Ishikawa (cell line): ENCODE data around the gene CUBN.

Experiments used
- CEBPB ChIP-seq: IDR thresholded peaks from 2 replicates; pipeline ENCODE4 v1.6.1; 2012
- CREB1 ChIP-seq: IDR thresholded peaks from 2 replicates; pipeline ENCODE4 v1.6.1; 2012; ENCODE audit warnings: low read depth
- EGR1 ChIP-seq: IDR thresholded peaks from 2 replicates; pipeline ENCODE4 v1.6.1; 2012
- EP300 ChIP-seq: IDR thresholded peaks from 2 replicates; pipeline ENCODE4 v1.6.1; 2012; ENCODE audit warnings: borderline replicate concordance
- FOXM1 ChIP-seq: IDR thresholded peaks from 2 replicates; pipeline ENCODE4 v1.6.1; 2012; ENCODE audit warnings: low read depth, borderline replicate concordance
- NFIC ChIP-seq: IDR thresholded peaks from 2 replicates; pipeline ENCODE4 v1.6.1; 2012
- RAD21 ChIP-seq: IDR thresholded peaks from 2 replicates; pipeline ENCODE4 v1.6.1; 2012; ENCODE audit warnings: low read depth
- TAF1 ChIP-seq: IDR thresholded peaks from 2 replicates; pipeline ENCODE4 v1.6.1; 2012; ENCODE audit warnings: low read depth, mild to moderate bottlenecking
- TCF12 ChIP-seq: IDR thresholded peaks from 2 replicates; pipeline ENCODE4 v1.6.1; 2012; ENCODE audit warnings: low read depth
- TEAD4 ChIP-seq: IDR thresholded peaks from 2 replicates; pipeline ENCODE4 v1.6.1; 2012
- YY1 ChIP-seq: IDR thresholded peaks from 2 replicates; pipeline ENCODE4 v1.6.1; 2012; ENCODE audit warnings: low read depth
- ZBTB7A ChIP-seq: IDR thresholded peaks from 2 replicates; pipeline ENCODE4 v1.6.1; 2012; ENCODE audit warnings: low read depth
- TF ChIP-seq, protein P1 (sequence below): IDR thresholded peaks from 2 replicates; pipeline ENCODE4 v1.6.1; 2012
- TF ChIP-seq, protein P2 (sequence below): IDR thresholded peaks from 2 replicates; pipeline ENCODE4 v1.6.1; 2012; ENCODE audit warnings: low read depth, mild to moderate bottlenecking
- TF ChIP-seq, protein P3 (sequence below): IDR thresholded peaks from 2 replicates; pipeline ENCODE4 v1.6.1; 2012

CUBN gene

DNA sequence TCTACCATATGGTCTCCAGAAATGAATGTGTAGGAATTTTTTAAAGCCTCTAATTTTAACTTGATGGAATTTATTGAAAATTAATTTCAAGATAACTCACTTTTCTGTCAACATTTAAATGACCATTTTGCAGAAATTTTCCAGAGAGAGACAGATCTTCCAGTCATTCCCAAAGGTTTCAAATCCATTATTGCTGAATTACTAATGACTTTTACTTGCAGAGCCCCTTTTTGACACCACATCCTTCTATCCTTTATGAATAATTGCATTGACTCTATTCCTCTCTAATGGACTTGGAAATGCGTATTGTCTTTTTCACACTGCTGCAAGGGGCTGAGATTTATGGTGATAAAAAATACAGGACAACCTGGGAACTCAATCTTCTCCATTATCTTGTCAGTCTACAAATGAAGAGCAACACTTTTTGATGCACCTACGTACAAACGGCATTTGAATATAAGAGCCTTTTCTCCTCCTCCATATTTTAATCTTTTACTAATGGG lies 42.7 kb downstream of the CUBN start:
- TF ChIP-seq FOXM1, result no peak
- TF ChIP-seq EGR1, result no peak
- no peak for TF ChIP-seq CEBPB
- no peak for TF ChIP-seq TEAD4
- TF ChIP-seq TCF12, result no peak
- TF ChIP-seq RAD21, result no peak
- TF ChIP-seq EP300, result no peak
- TF ChIP-seq, protein P1, sequence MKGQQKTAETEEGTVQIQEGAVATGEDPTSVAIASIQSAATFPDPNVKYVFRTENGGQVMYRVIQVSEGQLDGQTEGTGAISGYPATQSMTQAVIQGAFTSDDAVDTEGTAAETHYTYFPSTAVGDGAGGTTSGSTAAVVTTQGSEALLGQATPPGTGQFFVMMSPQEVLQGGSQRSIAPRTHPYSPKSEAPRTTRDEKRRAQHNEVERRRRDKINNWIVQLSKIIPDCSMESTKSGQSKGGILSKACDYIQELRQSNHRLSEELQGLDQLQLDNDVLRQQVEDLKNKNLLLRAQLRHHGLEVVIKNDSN, result no peak
- TF ChIP-seq, protein P2, sequence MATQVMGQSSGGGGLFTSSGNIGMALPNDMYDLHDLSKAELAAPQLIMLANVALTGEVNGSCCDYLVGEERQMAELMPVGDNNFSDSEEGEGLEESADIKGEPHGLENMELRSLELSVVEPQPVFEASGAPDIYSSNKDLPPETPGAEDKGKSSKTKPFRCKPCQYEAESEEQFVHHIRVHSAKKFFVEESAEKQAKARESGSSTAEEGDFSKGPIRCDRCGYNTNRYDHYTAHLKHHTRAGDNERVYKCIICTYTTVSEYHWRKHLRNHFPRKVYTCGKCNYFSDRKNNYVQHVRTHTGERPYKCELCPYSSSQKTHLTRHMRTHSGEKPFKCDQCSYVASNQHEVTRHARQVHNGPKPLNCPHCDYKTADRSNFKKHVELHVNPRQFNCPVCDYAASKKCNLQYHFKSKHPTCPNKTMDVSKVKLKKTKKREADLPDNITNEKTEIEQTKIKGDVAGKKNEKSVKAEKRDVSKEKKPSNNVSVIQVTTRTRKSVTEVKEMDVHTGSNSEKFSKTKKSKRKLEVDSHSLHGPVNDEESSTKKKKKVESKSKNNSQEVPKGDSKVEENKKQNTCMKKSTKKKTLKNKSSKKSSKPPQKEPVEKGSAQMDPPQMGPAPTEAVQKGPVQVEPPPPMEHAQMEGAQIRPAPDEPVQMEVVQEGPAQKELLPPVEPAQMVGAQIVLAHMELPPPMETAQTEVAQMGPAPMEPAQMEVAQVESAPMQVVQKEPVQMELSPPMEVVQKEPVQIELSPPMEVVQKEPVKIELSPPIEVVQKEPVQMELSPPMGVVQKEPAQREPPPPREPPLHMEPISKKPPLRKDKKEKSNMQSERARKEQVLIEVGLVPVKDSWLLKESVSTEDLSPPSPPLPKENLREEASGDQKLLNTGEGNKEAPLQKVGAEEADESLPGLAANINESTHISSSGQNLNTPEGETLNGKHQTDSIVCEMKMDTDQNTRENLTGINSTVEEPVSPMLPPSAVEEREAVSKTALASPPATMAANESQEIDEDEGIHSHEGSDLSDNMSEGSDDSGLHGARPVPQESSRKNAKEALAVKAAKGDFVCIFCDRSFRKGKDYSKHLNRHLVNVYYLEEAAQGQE, result no peak
- no peak for TF ChIP-seq NFIC
- no peak for TF ChIP-seq YY1
- TF ChIP-seq, protein P3, sequence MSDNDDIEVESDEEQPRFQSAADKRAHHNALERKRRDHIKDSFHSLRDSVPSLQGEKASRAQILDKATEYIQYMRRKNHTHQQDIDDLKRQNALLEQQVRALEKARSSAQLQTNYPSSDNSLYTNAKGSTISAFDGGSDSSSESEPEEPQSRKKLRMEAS, result no peak
- TF ChIP-seq ZBTB7A, result no peak
- no peak for TF ChIP-seq TAF1
- TF ChIP-seq CREB1, result no peak

DNA sequence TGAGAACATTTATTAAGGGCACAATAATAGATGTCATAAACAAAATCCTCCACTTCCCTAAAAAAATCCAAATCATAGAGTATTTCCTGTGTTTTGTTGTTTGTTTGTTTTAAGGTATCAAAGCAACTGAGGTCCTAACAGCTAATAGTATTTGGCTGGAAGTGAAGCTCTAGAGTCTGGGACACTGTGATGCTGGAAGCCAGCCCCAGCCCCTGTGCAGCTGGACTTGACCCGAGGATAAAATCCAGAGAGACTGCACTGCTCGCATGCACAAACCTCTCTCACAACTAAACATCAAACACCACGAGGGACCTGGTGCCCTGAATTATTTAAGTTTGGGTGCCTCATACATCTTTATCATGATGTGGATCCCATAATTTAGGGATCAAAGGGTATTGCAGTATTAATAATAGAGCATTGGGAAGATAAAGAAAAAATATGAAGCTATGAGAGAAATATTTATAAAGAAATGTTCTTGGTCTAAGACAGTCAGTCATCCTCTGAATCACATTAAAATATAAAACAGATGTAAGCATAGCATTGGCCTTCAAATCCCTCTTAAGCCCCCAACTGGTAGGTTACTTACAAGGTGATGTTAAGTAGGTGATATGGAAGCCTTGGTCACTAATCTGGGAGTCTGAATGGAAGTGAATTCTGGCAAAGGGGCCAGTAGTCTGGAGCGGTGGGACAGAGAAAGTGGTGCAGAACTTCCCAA lies 44.4 kb downstream of the CUBN start:
- no peak for TF ChIP-seq CREB1
- TF ChIP-seq YY1, result no peak
- TF ChIP-seq, protein P1, result no peak
- TF ChIP-seq EP300, result no peak
- TF ChIP-seq, protein P3, result no peak
- no peak for TF ChIP-seq EGR1
- TF ChIP-seq, protein P2, result no peak
- TF ChIP-seq FOXM1, result no peak
- TF ChIP-seq NFIC, result no peak
- TF ChIP-seq TAF1, result no peak
- no peak for TF ChIP-seq TCF12
- no peak for TF ChIP-seq ZBTB7A
- TF ChIP-seq CEBPB, result no peak
- no peak for TF ChIP-seq TEAD4
- no peak for TF ChIP-seq RAD21

DNA sequence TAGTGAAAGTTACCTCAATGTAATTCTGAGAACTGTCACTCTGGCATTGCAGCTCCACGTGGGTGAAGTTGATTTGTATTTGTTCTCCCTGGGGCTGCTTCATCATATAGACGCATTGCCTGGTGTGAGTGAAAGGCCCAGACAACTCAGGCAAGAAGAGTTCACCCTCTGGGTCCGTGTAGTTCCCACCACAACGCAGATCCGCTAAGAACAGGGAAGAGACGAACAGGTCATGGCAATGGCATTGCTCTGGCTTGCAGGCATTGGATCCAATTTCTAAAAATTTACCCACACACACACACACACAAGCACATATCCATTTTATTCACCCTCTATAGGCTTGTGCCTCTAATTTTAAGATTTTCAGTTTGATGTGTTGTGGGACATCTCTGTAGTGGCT lies 45.4 kb downstream of the CUBN start:
- TF ChIP-seq, protein P2, result no peak
- TF ChIP-seq TEAD4 (no peak), TAF1 (no peak), NFIC (no peak), TCF12 (no peak), EP300 (no peak)
- TF ChIP-seq, protein P3, result no peak

DNA sequence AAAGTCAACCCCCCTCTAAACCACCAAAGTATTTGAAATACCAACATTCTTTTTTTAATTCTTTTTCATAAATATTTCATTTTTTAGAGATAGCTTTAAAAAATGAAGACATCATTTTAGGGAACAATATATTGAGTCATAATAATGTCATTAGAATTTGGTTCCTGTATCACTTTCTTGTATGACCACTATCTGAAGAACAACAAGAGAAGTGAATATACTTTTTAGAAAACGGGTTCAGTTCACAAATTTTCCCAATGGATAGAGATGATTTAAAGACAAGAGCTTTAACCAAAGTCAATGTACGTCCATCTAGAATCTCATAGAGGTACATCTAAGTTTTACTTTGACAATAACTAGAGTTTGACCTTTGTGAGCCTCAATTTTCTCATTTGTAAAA lies 48.2 kb downstream of the CUBN start:
- no peak for TF ChIP-seq EGR1
- TF ChIP-seq YY1, result no peak
- TF ChIP-seq RAD21, result no peak
- TF ChIP-seq, protein P1, result no peak
- no peak for TF ChIP-seq TCF12
- TF ChIP-seq, protein P2, result no peak
- TF ChIP-seq, protein P3, result no peak
- TF ChIP-seq CEBPB, result no peak
- TF ChIP-seq ZBTB7A, result no peak
- TF ChIP-seq TAF1, result no peak
- TF ChIP-seq CREB1, result no peak
- no peak for TF ChIP-seq NFIC
- TF ChIP-seq FOXM1, result no peak
- no peak for TF ChIP-seq TEAD4
- TF ChIP-seq EP300, result no peak
